Activated CD4-positive, CD25-positive, alpha-beta regulatory T cell (primary cell): ENCODE measurements around the gene MMP15.
"Not testable (repeated sequence)": the region's sequence is repeated elsewhere in the genome, so short reads cannot be mapped to it uniquely, and the experiment has no call there.

ENCODE experiments used
- DNase-seq, 4 experiments: peaks; one replicate each; lab custom pipeline; 2025; lab: John Stamatoyannopoulos, UW

The MMP15 gene

GRCh38 chr16:57996406-57997175, 29.0 kb upstream of the MMP15 start:
- DNase-seq = no peak

GRCh38 chr16:57997176-57997527, 28.4 kb upstream of the MMP15 start:
- DNase-seq = no peak

- no peak for DNase-seq
These were observed 27.9 kb upstream of the MMP15 start for GRCh38 chr16:57997528-57998265.

GRCh38 chr16:57998486-57998885, 27.1 kb upstream of the MMP15 start:
- no peak for DNase-seq

GRCh38 chr16:57998992-57999365, 26.6 kb upstream of the MMP15 start:
- no peak for DNase-seq

GRCh38 chr16:57999366-57999970, 26.1 kb upstream of the MMP15 start:
- no peak for DNase-seq

GRCh38 chr16:57999971-58000705, 25.4 kb upstream of the MMP15 start, which contains the start of gene ZNF319:
Gene ZNF319, minus strand, starts transcription at chr16:58000672. Its CDS starts 2,407 bp downstream, at chr16:57998265.
- DNase-seq = no peak

- DNase-seq = peak; percentile 70 to 77 (median 74)
These were observed 24.6 kb upstream of the MMP15 start, which contains the start of gene USB1 for GRCh38 chr16:58000706-58001676. Gene USB1, plus strand, starts transcription at chr16:58001407. Its CDS starts 77 bp downstream, at chr16:58001484.

GRCh38 chr16:58001781-58002415, 23.7 kb upstream of the MMP15 start:
- DNase-seq = no peak

- no peak for DNase-seq
These were observed 23.1 kb upstream of the MMP15 start for GRCh38 chr16:58002416-58002800.

GRCh38 chr16:58002936-58003335, 22.6 kb upstream of the MMP15 start:
- DNase-seq = no peak

- not testable (repeated sequence) for DNase-seq
These were observed 20.8 kb upstream of the MMP15 start for GRCh38 chr16:58004736-58005135.

GRCh38 chr16:58009856-58010416, 15.6 kb upstream of the MMP15 start:
- DNase-seq = no peak

- no peak for DNase-seq
These were observed 14.7 kb upstream of the MMP15 start for GRCh38 chr16:58010886-58011285.

GRCh38 chr16:58011652-58012051, 13.9 kb upstream of the MMP15 start:
- no peak for DNase-seq

- DNase-seq = no peak
These were observed 13.1 kb upstream of the MMP15 start for GRCh38 chr16:58012481-58012880.

GRCh38 chr16:58013201-58013956, 12.2 kb upstream of the MMP15 start:
- no peak for DNase-seq

- DNase-seq = no peak
These were observed 8.6 kb upstream of the MMP15 start for GRCh38 chr16:58016840-58017446.

GRCh38 chr16:58018803-58019202, 6.8 kb upstream of the MMP15 start:
- no peak for DNase-seq
